K562 (cell line): ENCODE results near the gene HOXA13. TPM values are rescaled to one million over a fixed set of nuclear protein-coding genes. Genes with fewer than 3 reads are reported as not detected.

Experiments
- ATAC-seq: fragments of 200-7000 bp; cut with Tn5 transposase; 3 replicates; pipeline ENCODE4 v1.9.1; 2020; ENCODE audit warnings: moderate library complexity
- BruUV-seq: library from RNA; stranded (reverse); fragments of 400-500 nt; replicated peaks from 2 replicates; lab custom pipeline; 2021; lab: Mats Ljungman, UMichigan
- CTCF ChIA-PET: fragments of 300-600 bp; formaldehyde crosslinking; extraction: SDS; loops from one replicate; lab custom pipeline; 2021; ENCODE audit warnings: low intra/inter-chr PET ratio; lab: Yijun Ruan, JAX
- POLR2A ChIA-PET: fragments of 300-600, 350-650 bp; sonication (Branson Sonifier 250); formaldehyde crosslinking; extraction: SDS; loops from one replicate; lab custom pipeline; 2021; ENCODE audit warnings: antibody characterized with exemption, inconsistent platforms; lab: Yijun Ruan, JAX
- DNase-seq, 4 experiments: peaks; one replicate each; pipeline versions ENCODE4 v3.0.0 to v3.0.0-alpha.2; 2011 to 2018; ENCODE audit warnings: low spot score in 3 of 4, mixed read lengths in 3 of 4; ENCODE audit errors: extremely low read depth in 1 of 4
- FAIRE-seq: peaks from 2 replicates; lab custom pipeline; 2011; peaks lifted over from hg19 to GRCh38; lab: Jason Lieb, UNC
- H2AFZ ChIP-seq: 2 replicates; pipeline ENCODE4 v1.6.0; 2011; ENCODE audit warnings: low read depth, low read length, control low read depth, inconsistent platforms
- H3K27ac ChIP-seq: fragments of 200-600 bp; 3 replicates; pipeline ENCODE4 v1.8.0; 2011; ENCODE audit warnings: low read depth, mild to moderate bottlenecking, control low read depth, inconsistent platforms, low read length, moderate library complexity, mixed read lengths; ENCODE audit errors: extremely low read depth
- H3K27me3 ChIP-seq, 2 experiments: fragments of 300-600 bp in 1 of 2; 2 replicates in 1 of 2; 3 replicates in 1 of 2; pipeline versions ENCODE4 v1.6.0 to v1.8.0; 2011; ENCODE audit warnings: inconsistent platforms in 2 of 2, low read length in 2 of 2, mild to moderate bottlenecking in 1 of 2, mixed read lengths in 1 of 2, moderate library complexity in 1 of 2; ENCODE audit not compliant: control insufficient read depth in 2 of 2, insufficient read depth in 2 of 2
- H3K36me3 ChIP-seq: fragments of 300-600 bp; 3 replicates; pipeline ENCODE4 v1.8.0; 2011; ENCODE audit warnings: mild to moderate bottlenecking, low read length, inconsistent platforms; ENCODE audit not compliant: control insufficient read depth, insufficient read depth
- H3K4me1 ChIP-seq, 2 experiments: fragments of 200-600 bp in 1 of 2; replicated peaks in 1 of 2; 2 replicates in 1 of 2; 3 replicates in 1 of 2; pipeline versions ENCODE4 v1.5.1 to v1.8.0; 2011; ENCODE audit warnings: inconsistent platforms in 2 of 2, low read length in 2 of 2, mild to moderate bottlenecking in 1 of 2, mixed read lengths in 1 of 2, moderate library complexity in 1 of 2; ENCODE audit not compliant: control insufficient read depth in 2 of 2, insufficient read depth in 2 of 2
- H3K4me2 ChIP-seq: 2 replicates; pipeline ENCODE4 v1.6.1; 2011; ENCODE audit warnings: low read length, control low read depth, inconsistent platforms, mixed read lengths; ENCODE audit not compliant: insufficient read depth
- H3K4me3 ChIP-seq: fragments of 200-600 bp; sonication (generic), shearing (Covaris generic); 2 replicates; pipeline ENCODE4 v1.5.1; 2016; ENCODE audit warnings: control low read depth, inconsistent platforms
- H3K79me2 ChIP-seq: fragments of 200-600 bp; 3 replicates; pipeline ENCODE4 v1.8.0; 2011; ENCODE audit warnings: low read length, inconsistent platforms; ENCODE audit not compliant: control insufficient read depth, insufficient read depth
- H3K9ac ChIP-seq, 2 experiments: 2 replicates each; pipeline versions ENCODE4 v1.6.0 to v1.6.1; 2011; ENCODE audit warnings: low read depth in 2 of 2, low read length in 2 of 2, control low read depth in 1 of 2, inconsistent platforms in 1 of 2, mild to moderate bottlenecking in 1 of 2, mixed read lengths in 1 of 2; ENCODE audit not compliant: insufficient read depth in 1 of 2
- H3K9me1 ChIP-seq: one replicate; pipeline ENCODE4 v1.6.0; 2011; ENCODE audit warnings: inconsistent platforms, mild to moderate bottlenecking, low read length, moderate library complexity; ENCODE audit not compliant: control insufficient read depth, insufficient read depth
- H3K9me3 ChIP-seq: replicated peaks from 2 replicates; pipeline ENCODE4 v1.5.1; 2011; ENCODE audit warnings: low read depth, low read length, inconsistent platforms; ENCODE audit not compliant: control insufficient read depth, insufficient read depth
- H4K20me1 ChIP-seq: replicated peaks from 2 replicates; pipeline ENCODE4 v1.6.1; 2011; ENCODE audit warnings: low read length, inconsistent platforms, mixed read lengths; ENCODE audit not compliant: control insufficient read depth, insufficient read depth
- ARNT ChIP-seq, 2 experiments: fragments of 450-650 bp; IDR thresholded peaks; 2 replicates each; pipeline ENCODE4 v1.6.1; 2016; ENCODE audit warnings: mild to moderate bottlenecking in 1 of 2
- BCOR ChIP-seq: fragments of 450-650 bp; IDR thresholded peaks from 2 replicates; pipeline ENCODE4 v1.6.1; 2016
- GABPA ChIP-seq: fragments of 200-800 bp; sonication (Bioruptor generic); conservative IDR thresholded peaks from 2 replicates; pipeline ENCODE4 v1.6.1; 2016; ENCODE audit warnings: low read depth, missing genetic modification characterization, missing compliant biosample characterization
- KDM4B ChIP-seq, 2 experiments: fragments of 450-650 bp in 1 of 2; sonication (generic) in 1 of 2; IDR thresholded peaks; 2 replicates each; pipeline ENCODE4 v1.6.1; 2016 to 2017; ENCODE audit warnings: borderline replicate concordance in 2 of 2, antibody characterized with exemption in 1 of 2, low read depth in 1 of 2, mild to moderate bottlenecking in 1 of 2
- NONO ChIP-seq, 2 experiments: fragments of 200-400 bp in 1 of 2; fragments of 450-650 bp in 1 of 2; formaldehyde crosslinking in 1 of 2; IDR thresholded peaks; 2 replicates each; pipeline ENCODE4 v1.6.1; 2017; ENCODE audit warnings: low read depth in 2 of 2, mild to moderate bottlenecking in 2 of 2, moderate library complexity in 2 of 2, low read length in 1 of 2
- NRF1 ChIP-seq, 2 experiments: fragments of 450-650 bp; IDR thresholded peaks in 1 of 2; conservative IDR thresholded peaks in 1 of 2; 2 replicates each; pipeline ENCODE4 v1.6.1; 2014; ENCODE audit warnings: mild to moderate bottlenecking in 2 of 2
- RFX5 ChIP-seq: IDR thresholded peaks from 2 replicates; pipeline ENCODE4 v1.6.1; 2011; ENCODE audit warnings: low read depth, mild to moderate bottlenecking, improper control_type of control experiment, low read length
- TAF1 ChIP-seq: IDR thresholded peaks from 2 replicates; pipeline ENCODE4 v1.6.1; 2011; ENCODE audit warnings: mild to moderate bottlenecking, low read length, moderate library complexity; ENCODE audit not compliant: insufficient read depth, control insufficient read depth, severe bottlenecking; ENCODE audit errors: extremely low read depth
- TCF7L2 ChIP-seq: fragments of 150-350 bp; IDR thresholded peaks from 2 replicates; pipeline ENCODE4 v1.6.1; 2016; ENCODE audit warnings: low read depth, mild to moderate bottlenecking, low read length, moderate library complexity
- TCFL5 ChIP-seq: fragments of 250-450 bp; sonication (Bioruptor Pico); conservative IDR thresholded peaks from 2 replicates; pipeline ENCODE4 v1.6.1; 2021; ENCODE audit warnings: mild to moderate bottlenecking, moderate library complexity, matching md5 sums
- THRA ChIP-seq: fragments of 450-650 bp; IDR thresholded peaks from 2 replicates; pipeline ENCODE4 v1.6.1; 2017; ENCODE audit warnings: mild to moderate bottlenecking, moderate library complexity
- ZBTB12 ChIP-seq: fragments of 250-450 bp; sonication (Bioruptor Pico); IDR thresholded peaks from 2 replicates; pipeline ENCODE4 v1.4.0; 2020
- ZC3H4 ChIP-seq: sonication (generic); formaldehyde crosslinking; IDR thresholded peaks from 2 replicates; pipeline ENCODE4 v1.9.0; 2021; ENCODE audit warnings: missing genetic modification reagents, borderline replicate concordance
- WGBS: fragments of 100-300 bp; shearing (Covaris generic); methylation state at CpG from one replicate; pipeline ENCODE4 v1.1.6; 2016; ENCODE audit warnings: low coverage, mixed read lengths; ENCODE audit not compliant: insufficient coverage; ENCODE audit errors: missing lambda C conversion rate; 5-methylcytosine and 5-hydroxymethylcytosine counted together
- in situ Hi-C: fragments of 300-500 bp; cut with MboI; formaldehyde crosslinking; loops from 4 replicates; pipeline ENCODE4 v1.15.0; 2018; ENCODE audit warnings: inconsistent platforms, mixed read lengths
- intact Hi-C: fragments of 100-400 bp; cut with micrococcal nuclease; formaldehyde crosslinking; loops from 2 replicates; pipeline ENCODE4 v1.14.2; 2022
- polyA plus RNA-seq, 8 experiments: library from polyadenylated mRNA; depleted of rRNA in 4 of 8; stranded (reverse) in 5 of 8; unstranded in 3 of 8; fragments of >200 nt; fragmentation: Nextera tagmentation in 2 of 8; fragmentation: Illumina TruSeq in 1 of 8; extraction: Ambion mirVana in 2 of 8; extraction: Trizol in 1 of 8; gene quantifications; 2 replicates each; pipeline versions ENCODE4 v1.2.1 to v1.2.3, GENCODE V29; 2011 to 2014; ENCODE audit warnings: inconsistent platforms in 1 of 8, missing spikeins in 1 of 8
- total RNA-seq, 7 experiments: library from RNA; depleted of rRNA in 6 of 7; stranded (reverse); fragments of >200 nt in 6 of 7; fragmentation: Illumina TruSeq in 2 of 7; extraction: Trizol in 2 of 7; gene quantifications; 2 replicates each; pipeline versions ENCODE4 v1.2.1 to v1.2.3, GENCODE V29; 2011 to 2021; ENCODE audit warnings: low replicate concordance in 1 of 7
- TF ChIP-seq, protein P1 (sequence below): fragments of 250-450 bp; sonication (Bioruptor Pico); IDR thresholded peaks from 2 replicates; pipeline ENCODE4 v1.5.0; 2021
- TF ChIP-seq, protein P2 (sequence below): fragments of 450-650 bp; conservative IDR thresholded peaks from 2 replicates; pipeline ENCODE4 v1.6.1; 2016; ENCODE audit warnings: missing genetic modification characterization, low read depth, mild to moderate bottlenecking, missing compliant biosample characterization, moderate library complexity
- TF ChIP-seq, protein P3 (sequence below): fragments of 200-800 bp; sonication (Bioruptor generic); IDR thresholded peaks from 2 replicates; pipeline ENCODE4 v1.6.1; 2017; ENCODE audit warnings: missing genetic modification characterization, missing compliant biosample characterization

HOXA13 gene
- total and polyA plus RNA-seq, 9 of the 15 experiments (the other 6 are each of a cell fraction or from before 2014, with no cell fraction given) = not detected

DNA sequence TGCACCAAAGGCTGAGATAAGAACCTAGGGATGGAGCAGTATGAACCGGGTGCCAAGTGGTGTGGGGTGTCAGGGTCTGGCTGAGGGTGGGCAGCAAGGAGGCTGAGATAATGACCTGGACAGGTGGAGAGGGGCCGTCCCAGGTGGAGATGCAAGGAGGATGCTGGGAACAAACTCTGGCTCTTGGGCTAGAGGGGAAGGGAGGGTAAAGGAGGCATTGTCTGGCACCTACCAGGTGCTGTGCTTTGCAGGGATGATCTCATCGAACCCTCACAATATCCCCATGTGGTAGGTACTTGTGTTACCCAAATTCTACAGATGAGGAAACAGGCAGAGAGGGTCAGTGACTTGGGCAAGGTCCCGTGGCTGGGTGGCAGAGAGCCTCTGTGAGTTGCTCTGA is 19.9 kb upstream of the HOXA13 start:
- peaks cover 0 to 5% of the 10 kb centered on the region in 2 experiments; a peak in 1 of 5 replicates for H3K4me1 ChIP-seq
- no peak overlapping the region for H3K4me2 ChIP-seq
- no peaks in the 10 kb centered on the region for H3K9me1 ChIP-seq
- in situ Hi-C loops (no loop called here), intact Hi-C loops (no loop called here)
- ATAC-seq = no peak
- no TSS peak for BruUV-seq
- ChIA-PET CTCF (no interaction called here), POLR2A (no interaction called here)
- DNase-seq = no peak
- H3K4me3 ChIP-seq = no peak overlapping the region
- H3K79me2 ChIP-seq = no peaks in the 10 kb centered on the region
- no peaks in the 10 kb centered on the region for H3K36me3 ChIP-seq
- no peak for FAIRE-seq
- no peak overlapping the region for H3K9ac ChIP-seq
- no peak overlapping the region for H2AFZ ChIP-seq
- H3K9me3 ChIP-seq = no peaks in the 10 kb centered on the region
- H3K27ac ChIP-seq = no peak overlapping the region
- H4K20me1 ChIP-seq = no peaks in the 10 kb centered on the region
- H3K27me3 ChIP-seq = peaks cover 28 to 46% of the 10 kb centered on the region in 2 experiments
- whole genome bisulfite sequencing = 0% methylated on average over 4 of the region's 4 CpGs
- TF ChIP-seq TAF1 (no peak), ARNT (IDR thresholded peaks at IDR 0.05) (no peak), TCFL5 (no peak), GABPA (tag) (no peak), BCOR (no peak), ZBTB12 (CRISPR knock-in tag) (no peak), RFX5 (no peak), NONO (IDR thresholded peaks at IDR 0.05; ENCODE audit: low read depth in 2 of 2, low read length in 1 of 2) (no peak), TCF7L2 (no peak), NRF1 (conservative IDR thresholded peaks at IDR 0.05 in 1 of 2, IDR thresholded peaks at IDR 0.05 in 1 of 2) (no peak), ZC3H4 (CRISPR knock-in tag) (no peak), THRA (no peak), KDM4B (IDR thresholded peaks at IDR 0.05; ENCODE audit: borderline replicate concordance in 2 of 2, low read depth in 1 of 2) (no peak)
- TF ChIP-seq, protein P1, sequence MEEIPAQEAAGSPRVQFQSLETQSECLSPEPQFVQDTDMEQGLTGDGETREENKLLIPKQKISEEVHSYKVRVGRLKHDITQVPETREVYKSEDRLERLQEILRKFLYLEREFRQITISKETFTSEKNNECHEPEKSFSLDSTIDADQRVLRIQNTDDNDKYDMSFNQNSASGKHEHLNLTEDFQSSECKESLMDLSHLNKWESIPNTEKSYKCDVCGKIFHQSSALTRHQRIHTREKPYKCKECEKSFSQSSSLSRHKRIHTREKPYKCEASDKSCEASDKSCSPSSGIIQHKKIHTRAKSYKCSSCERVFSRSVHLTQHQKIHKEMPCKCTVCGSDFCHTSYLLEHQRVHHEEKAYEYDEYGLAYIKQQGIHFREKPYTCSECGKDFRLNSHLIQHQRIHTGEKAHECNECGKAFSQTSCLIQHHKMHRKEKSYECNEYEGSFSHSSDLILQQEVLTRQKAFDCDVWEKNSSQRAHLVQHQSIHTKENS (CRISPR knock-in tag) = no peak
- TF ChIP-seq, protein P2, sequence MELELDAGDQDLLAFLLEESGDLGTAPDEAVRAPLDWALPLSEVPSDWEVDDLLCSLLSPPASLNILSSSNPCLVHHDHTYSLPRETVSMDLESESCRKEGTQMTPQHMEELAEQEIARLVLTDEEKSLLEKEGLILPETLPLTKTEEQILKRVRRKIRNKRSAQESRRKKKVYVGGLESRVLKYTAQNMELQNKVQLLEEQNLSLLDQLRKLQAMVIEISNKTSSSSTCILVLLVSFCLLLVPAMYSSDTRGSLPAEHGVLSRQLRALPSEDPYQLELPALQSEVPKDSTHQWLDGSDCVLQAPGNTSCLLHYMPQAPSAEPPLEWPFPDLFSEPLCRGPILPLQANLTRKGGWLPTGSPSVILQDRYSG (tag) = no peak
- TF ChIP-seq, protein P3, sequence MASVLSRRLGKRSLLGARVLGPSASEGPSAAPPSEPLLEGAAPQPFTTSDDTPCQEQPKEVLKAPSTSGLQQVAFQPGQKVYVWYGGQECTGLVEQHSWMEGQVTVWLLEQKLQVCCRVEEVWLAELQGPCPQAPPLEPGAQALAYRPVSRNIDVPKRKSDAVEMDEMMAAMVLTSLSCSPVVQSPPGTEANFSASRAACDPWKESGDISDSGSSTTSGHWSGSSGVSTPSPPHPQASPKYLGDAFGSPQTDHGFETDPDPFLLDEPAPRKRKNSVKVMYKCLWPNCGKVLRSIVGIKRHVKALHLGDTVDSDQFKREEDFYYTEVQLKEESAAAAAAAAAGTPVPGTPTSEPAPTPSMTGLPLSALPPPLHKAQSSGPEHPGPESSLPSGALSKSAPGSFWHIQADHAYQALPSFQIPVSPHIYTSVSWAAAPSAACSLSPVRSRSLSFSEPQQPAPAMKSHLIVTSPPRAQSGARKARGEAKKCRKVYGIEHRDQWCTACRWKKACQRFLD (CRISPR knock-in tag) = no peak
